Right lobe of liver (tissue), 4 donors: ENCODE measurements around the gene MAST4.

ENCODE experiments used
- POLR2A ChIP-seq: fragments of 450-650 bp; IDR thresholded peaks from one replicate; pipeline ENCODE4 v1.6.1; 2017; ENCODE audit warnings: antibody characterized with exemption, mild to moderate bottlenecking
- TF ChIP-seq, protein P1 (sequence below), 4 donors: fragments of 200-600 bp in 3 of 4; fragments of 450-650 bp in 1 of 4; IDR thresholded peaks; one replicate each; pipeline versions ENCODE4 v1.5.1 to v1.8.0; 2016 to 2022; ENCODE audit warnings: antibody characterized with exemption in 4 of 4, mild to moderate bottlenecking in 2 of 4
- donor health status: DM: no; HTN: no; CAD: no.
- donor health status: DM: no; HTN: no; CAD: no.
- donor health status: DM: no; HTN: yes; CAD: no.

DNA sequence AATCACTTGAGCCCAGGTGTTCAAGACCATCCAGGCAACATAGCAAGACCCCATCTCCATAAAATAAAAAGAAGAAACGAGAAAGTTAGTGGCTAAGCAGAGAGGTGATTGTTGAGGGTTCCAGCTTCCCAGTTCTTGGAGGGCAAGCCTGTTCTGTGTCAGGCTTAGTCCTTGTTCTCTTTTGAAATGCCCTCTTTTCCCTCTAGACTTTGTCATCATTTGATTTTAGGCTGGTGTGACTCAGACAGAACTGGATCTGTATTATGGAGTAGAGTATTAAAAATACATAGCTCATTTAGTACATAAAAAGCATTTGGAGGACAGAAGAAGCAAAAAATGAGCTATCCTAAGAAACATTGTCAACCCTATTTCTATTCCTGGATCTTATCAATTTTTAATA lies 441.0 kb downstream of the MAST4 start:
- TF ChIP-seq, protein P1, sequence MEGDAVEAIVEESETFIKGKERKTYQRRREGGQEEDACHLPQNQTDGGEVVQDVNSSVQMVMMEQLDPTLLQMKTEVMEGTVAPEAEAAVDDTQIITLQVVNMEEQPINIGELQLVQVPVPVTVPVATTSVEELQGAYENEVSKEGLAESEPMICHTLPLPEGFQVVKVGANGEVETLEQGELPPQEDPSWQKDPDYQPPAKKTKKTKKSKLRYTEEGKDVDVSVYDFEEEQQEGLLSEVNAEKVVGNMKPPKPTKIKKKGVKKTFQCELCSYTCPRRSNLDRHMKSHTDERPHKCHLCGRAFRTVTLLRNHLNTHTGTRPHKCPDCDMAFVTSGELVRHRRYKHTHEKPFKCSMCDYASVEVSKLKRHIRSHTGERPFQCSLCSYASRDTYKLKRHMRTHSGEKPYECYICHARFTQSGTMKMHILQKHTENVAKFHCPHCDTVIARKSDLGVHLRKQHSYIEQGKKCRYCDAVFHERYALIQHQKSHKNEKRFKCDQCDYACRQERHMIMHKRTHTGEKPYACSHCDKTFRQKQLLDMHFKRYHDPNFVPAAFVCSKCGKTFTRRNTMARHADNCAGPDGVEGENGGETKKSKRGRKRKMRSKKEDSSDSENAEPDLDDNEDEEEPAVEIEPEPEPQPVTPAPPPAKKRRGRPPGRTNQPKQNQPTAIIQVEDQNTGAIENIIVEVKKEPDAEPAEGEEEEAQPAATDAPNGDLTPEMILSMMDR (IDR thresholded peaks at IDR 0.05), result no peak
- no peak for TF ChIP-seq POLR2A
